HCT116 (cell line): ENCODE measurements around the gene ABHD12. TPM values are rescaled to one million over a fixed set of nuclear protein-coding genes. Genes with fewer than 3 reads are reported as not detected.

Source experiments
- ATAC-seq: fragments of 200-7000 bp; cut with Tn5 transposase; 2 replicates; pipeline ENCODE4 v1.9.1; 2020; ENCODE audit warnings: mild to moderate bottlenecking, moderate library complexity
- BruUV-seq: library from RNA; stranded (reverse); fragments of 400-500 nt; replicated peaks from 2 replicates; lab custom pipeline; 2021; lab: Mats Ljungman, UMichigan
- CTCF ChIA-PET: fragments of 300-600 bp; sonication (Branson Sonifier 250); formaldehyde crosslinking; loops from one replicate; lab custom pipeline; 2021; ENCODE audit warnings: antibody characterized with exemption; lab: Charles Lee
- POLR2A ChIA-PET: fragments of 300-600, 350-600 bp; sonication (Branson Sonifier 250); formaldehyde crosslinking; loops from one replicate; lab custom pipeline; 2021; ENCODE audit warnings: antibody characterized with exemption; lab: Charles Lee
- RAD21 ChIA-PET, 2 experiments: fragments of 300-600 bp; sonication (Branson Sonifier 250); formaldehyde crosslinking; loops; one replicate each; lab custom pipeline; 2023; ENCODE audit warnings: low total read pairs in 2 of 2; ENCODE audit not compliant: uncharacterized antibody in 2 of 2, unreplicated experiment in 2 of 2, low non-redundant PET in 1 of 2; lab: Charles Lee
- DNase-seq: peaks from one replicate; pipeline ENCODE4 v3.0.0-alpha.2; 2010; ENCODE audit warnings: low read depth, low spot score
- H2AFZ ChIP-seq: fragments of 200-600 bp; shearing (Covaris generic), sonication (generic); 2 replicates; pipeline ENCODE4 v1.6.1; 2017; ENCODE audit warnings: low read depth, mixed run types, mixed read lengths, antibody characterized with exemption, low read length; ENCODE audit not compliant: poor library complexity, severe bottlenecking
- H3K27ac ChIP-seq: 2 replicates; pipeline ENCODE4 v1.5.1; 2012; ENCODE audit warnings: low read depth, low read length
- H3K27me3 ChIP-seq: fragments of 200-600 bp; sonication (generic); 2 replicates; pipeline ENCODE4 v1.6.1; 2016; ENCODE audit warnings: mixed run types, low read length, mixed read lengths; ENCODE audit not compliant: insufficient read depth
- H3K36me3 ChIP-seq, 2 experiments: fragments of 200-500 bp in 1 of 2; fragments of 200-600 bp in 1 of 2; sonication (Bioruptor generic) in 1 of 2; sonication (generic) in 1 of 2; 2 replicates each; pipeline versions ENCODE4 v1.5.1 to v1.6.1; 2014 to 2016; ENCODE audit warnings: low read length in 2 of 2, inconsistent platforms in 1 of 2, mixed read lengths in 1 of 2, mixed run types in 1 of 2; ENCODE audit not compliant: insufficient read depth in 2 of 2, control insufficient read depth in 1 of 2
- H3K4me1 ChIP-seq, 2 experiments: fragments of 200-600 bp in 1 of 2; sonication (generic) in 1 of 2; 2 replicates each; pipeline versions ENCODE4 v1.5.1 to v1.6.1; 2012 to 2017; ENCODE audit warnings: low read length in 2 of 2, inconsistent platforms in 1 of 2, mild to moderate bottlenecking in 1 of 2, mixed read lengths in 1 of 2, mixed run types in 1 of 2, moderate library complexity in 1 of 2; ENCODE audit not compliant: insufficient read depth in 2 of 2, control insufficient read depth in 1 of 2
- H3K4me2 ChIP-seq: fragments of 200-600 bp; sonication (generic); 2 replicates; pipeline ENCODE4 v1.6.1; 2017; ENCODE audit warnings: mixed run types, low read length, mixed read lengths
- H3K4me3 ChIP-seq, 2 experiments: fragments of 200-600 bp in 1 of 2; sonication (generic) in 1 of 2; replicated peaks in 1 of 2; 2 replicates each; pipeline ENCODE4 v1.5.1; 2011 to 2016; ENCODE audit warnings: low read length in 2 of 2, control low read depth in 1 of 2, low read depth in 1 of 2, mild to moderate bottlenecking in 1 of 2, mixed read lengths in 1 of 2, mixed run types in 1 of 2
- H3K79me2 ChIP-seq: fragments of 200-600 bp; sonication (generic); 2 replicates; pipeline ENCODE4 v1.6.1; 2017; ENCODE audit warnings: mild to moderate bottlenecking, mixed run types, low read length, moderate library complexity, mixed read lengths; ENCODE audit not compliant: insufficient read depth
- H3K9ac ChIP-seq: fragments of 200-600 bp; sonication (generic); 2 replicates; pipeline ENCODE4 v1.6.1; 2016; ENCODE audit warnings: low read length, mixed read lengths
- H3K9me2 ChIP-seq: fragments of 200-600 bp; sonication (generic), shearing (Covaris generic); 2 replicates; pipeline ENCODE4 v1.6.1; 2017; ENCODE audit warnings: mixed run types, mild to moderate bottlenecking, moderate library complexity; ENCODE audit not compliant: insufficient read depth
- H3K9me3 ChIP-seq, 2 experiments: fragments of 200-500 bp in 1 of 2; fragments of 200-600 bp in 1 of 2; sonication (Bioruptor generic) in 1 of 2; sonication (generic) in 1 of 2; 2 replicates each; pipeline ENCODE4 v1.6.1; 2014 to 2017; ENCODE audit warnings: low read length in 2 of 2, mixed read lengths in 2 of 2, inconsistent platforms in 1 of 2, low read depth in 1 of 2, mild to moderate bottlenecking in 1 of 2, mixed run types in 1 of 2, moderate library complexity in 1 of 2; ENCODE audit not compliant: control insufficient read depth in 1 of 2, insufficient read depth in 1 of 2
- H4K20me1 ChIP-seq: fragments of 200-600 bp; sonication (generic), shearing (Covaris generic); 2 replicates; pipeline ENCODE4 v1.6.1; 2017; ENCODE audit warnings: mixed run types, mild to moderate bottlenecking, moderate library complexity; ENCODE audit not compliant: insufficient read depth
- EGR1 ChIP-seq: IDR thresholded peaks from 2 replicates; pipeline ENCODE4 v1.6.1; 2012; ENCODE audit warnings: low read depth
- POLR2AphosphoS5 ChIP-seq: IDR thresholded peaks from 2 replicates; pipeline ENCODE4 v1.6.1; 2011; ENCODE audit warnings: mild to moderate bottlenecking, low read depth, low read length, moderate library complexity
- RAD21 ChIP-seq: IDR thresholded peaks from 2 replicates; pipeline ENCODE4 v1.6.1; 2012; ENCODE audit warnings: low read depth, mild to moderate bottlenecking
- REST ChIP-seq: IDR thresholded peaks from 2 replicates; pipeline ENCODE4 v1.6.1; 2012; ENCODE audit warnings: low read depth
- SP1 ChIP-seq: IDR thresholded peaks from 2 replicates; pipeline ENCODE4 v1.6.1; 2012; ENCODE audit warnings: low read depth
- ZBTB33 ChIP-seq: IDR thresholded peaks from 2 replicates; pipeline ENCODE4 v1.6.1; 2011; ENCODE audit warnings: mild to moderate bottlenecking, low read length, moderate library complexity; ENCODE audit not compliant: insufficient replicate concordance; ENCODE audit errors: extremely low read depth
- intact Hi-C: fragments of 100-400 bp; cut with micrococcal nuclease; formaldehyde crosslinking; loops from 2 replicates; pipeline ENCODE4 v1.10.0; 2022
- total RNA-seq: library from RNA; stranded (reverse); gene quantifications from one replicate; pipeline ENCODE4 v1.2.1, GENCODE V29; 2021; ENCODE audit not compliant: unreplicated experiment
- TF ChIP-seq, protein P1 (sequence below): IDR thresholded peaks from 2 replicates; pipeline ENCODE4 v1.6.1; 2012
- TF ChIP-seq, protein P2 (sequence below), 3 experiments: fragments of 200-600 bp in 1 of 3; sonication (generic) in 1 of 3; IDR thresholded peaks in 2 of 3; conservative IDR thresholded peaks in 1 of 3; 2 replicates each; pipeline ENCODE4 v1.5.1; 2012 to 2017; ENCODE audit warnings: low read depth in 2 of 3, low read length in 2 of 3, antibody characterized with exemption in 1 of 3, borderline replicate concordance in 1 of 3, control low read depth in 1 of 3, mild to moderate bottlenecking in 1 of 3, mixed read lengths in 1 of 3, mixed run types in 1 of 3, moderate library complexity in 1 of 3; ENCODE audit not compliant: insufficient read depth in 1 of 3

The ABHD12 gene
- total RNA-seq, 1 experiment from 2014 or later = 31.7 TPM

DNA sequence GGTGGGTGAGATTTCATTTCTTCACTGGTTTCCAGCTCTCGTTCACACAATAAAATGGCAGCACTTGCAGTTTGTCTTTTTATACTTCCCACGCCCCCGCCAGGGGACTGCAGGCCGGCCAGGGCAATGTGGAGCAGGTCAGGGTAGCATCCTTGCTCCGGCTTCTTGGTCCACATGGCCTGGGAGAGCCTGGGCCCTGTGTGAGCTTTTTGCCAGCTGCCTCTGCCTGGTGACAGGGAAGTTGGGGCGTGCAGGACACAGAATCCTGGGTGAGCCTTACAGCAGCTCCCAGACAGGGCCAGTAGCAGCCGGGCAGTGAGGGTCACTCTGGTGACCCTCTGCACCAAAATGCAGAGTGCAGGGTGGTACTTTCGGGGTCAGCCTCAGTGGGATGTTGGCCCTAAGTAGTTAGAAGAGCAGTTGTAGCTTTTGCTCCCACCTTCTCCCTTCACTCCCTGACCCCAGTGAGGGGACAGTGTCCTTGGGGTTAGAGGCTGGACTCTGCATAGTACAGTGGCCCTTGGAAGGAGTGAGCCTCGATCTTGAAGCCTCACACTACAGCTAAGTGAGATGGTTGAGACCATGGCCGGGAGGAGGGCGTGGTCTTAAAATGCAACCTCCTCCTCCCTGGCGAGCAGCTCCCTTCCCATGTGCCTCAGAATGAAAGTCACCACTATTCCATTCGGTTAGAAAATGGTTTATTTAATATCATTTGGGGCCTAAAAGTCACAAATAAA, 119.0 kb downstream of the ABHD12 start:
- no peak overlapping the region for H3K27ac ChIP-seq
- no peak for TF ChIP-seq REST
- TF ChIP-seq, protein P1, sequence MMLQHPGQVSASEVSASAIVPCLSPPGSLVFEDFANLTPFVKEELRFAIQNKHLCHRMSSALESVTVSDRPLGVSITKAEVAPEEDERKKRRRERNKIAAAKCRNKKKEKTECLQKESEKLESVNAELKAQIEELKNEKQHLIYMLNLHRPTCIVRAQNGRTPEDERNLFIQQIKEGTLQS = no peak
- no peak for TF ChIP-seq POLR2AphosphoS5
- no peak for TF ChIP-seq ZBTB33
- TF ChIP-seq, protein P2, sequence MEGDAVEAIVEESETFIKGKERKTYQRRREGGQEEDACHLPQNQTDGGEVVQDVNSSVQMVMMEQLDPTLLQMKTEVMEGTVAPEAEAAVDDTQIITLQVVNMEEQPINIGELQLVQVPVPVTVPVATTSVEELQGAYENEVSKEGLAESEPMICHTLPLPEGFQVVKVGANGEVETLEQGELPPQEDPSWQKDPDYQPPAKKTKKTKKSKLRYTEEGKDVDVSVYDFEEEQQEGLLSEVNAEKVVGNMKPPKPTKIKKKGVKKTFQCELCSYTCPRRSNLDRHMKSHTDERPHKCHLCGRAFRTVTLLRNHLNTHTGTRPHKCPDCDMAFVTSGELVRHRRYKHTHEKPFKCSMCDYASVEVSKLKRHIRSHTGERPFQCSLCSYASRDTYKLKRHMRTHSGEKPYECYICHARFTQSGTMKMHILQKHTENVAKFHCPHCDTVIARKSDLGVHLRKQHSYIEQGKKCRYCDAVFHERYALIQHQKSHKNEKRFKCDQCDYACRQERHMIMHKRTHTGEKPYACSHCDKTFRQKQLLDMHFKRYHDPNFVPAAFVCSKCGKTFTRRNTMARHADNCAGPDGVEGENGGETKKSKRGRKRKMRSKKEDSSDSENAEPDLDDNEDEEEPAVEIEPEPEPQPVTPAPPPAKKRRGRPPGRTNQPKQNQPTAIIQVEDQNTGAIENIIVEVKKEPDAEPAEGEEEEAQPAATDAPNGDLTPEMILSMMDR (IDR thresholded peaks at IDR 0.05 in 2 of 3, conservative IDR thresholded peaks at IDR 0.05 in 1 of 3; ENCODE audit: borderline replicate concordance in 1 of 3, insufficient read depth in 1 of 3, low read depth in 2 of 3, low read length in 2 of 3) = no peak
- TF ChIP-seq RAD21 = no peak
- no peak for TF ChIP-seq EGR1
- no peak for TF ChIP-seq SP1
- H2AFZ ChIP-seq = no peak overlapping the region
- H3K4me3 ChIP-seq = no peak overlapping the region
- no peaks in the 10 kb centered on the region; the same call in 1 of the 2 replicates for H3K79me2 ChIP-seq
- CTCF ChIA-PET = no interaction called here
- H3K4me1 ChIP-seq = no peaks in the 10 kb centered on the region
- no peak overlapping the region for H3K9ac ChIP-seq
- ATAC-seq (no peak), DNase-seq (no peak)
- no peak overlapping the region for H3K4me2 ChIP-seq
- no peaks in the 10 kb centered on the region for H3K9me3 ChIP-seq
- H3K36me3 ChIP-seq = peaks cover 2 to 9% of the 10 kb centered on the region in 2 experiments; a peak in 2 of 4 replicates
- intact Hi-C loops = no loop called here
- no peaks in the 10 kb centered on the region for H3K27me3 ChIP-seq
- no TSS peak for BruUV-seq
- POLR2A ChIA-PET = no interaction called here
- RAD21 ChIA-PET = no interaction called here
- no peaks in the 10 kb centered on the region for H3K9me2 ChIP-seq
- H4K20me1 ChIP-seq = 0 out of 2 replicates have a peak, but pooled peaks cover 5% of the 10 kb centered on the region
